ENCODE results near the gene GPX2. TPM values are rescaled to one million over a fixed set of nuclear protein-coding genes. Genes with fewer than 3 reads are reported as not detected.

The GPX2 gene
- total RNA-seq, 1 donor from 2014 or later = not detected

DNA sequence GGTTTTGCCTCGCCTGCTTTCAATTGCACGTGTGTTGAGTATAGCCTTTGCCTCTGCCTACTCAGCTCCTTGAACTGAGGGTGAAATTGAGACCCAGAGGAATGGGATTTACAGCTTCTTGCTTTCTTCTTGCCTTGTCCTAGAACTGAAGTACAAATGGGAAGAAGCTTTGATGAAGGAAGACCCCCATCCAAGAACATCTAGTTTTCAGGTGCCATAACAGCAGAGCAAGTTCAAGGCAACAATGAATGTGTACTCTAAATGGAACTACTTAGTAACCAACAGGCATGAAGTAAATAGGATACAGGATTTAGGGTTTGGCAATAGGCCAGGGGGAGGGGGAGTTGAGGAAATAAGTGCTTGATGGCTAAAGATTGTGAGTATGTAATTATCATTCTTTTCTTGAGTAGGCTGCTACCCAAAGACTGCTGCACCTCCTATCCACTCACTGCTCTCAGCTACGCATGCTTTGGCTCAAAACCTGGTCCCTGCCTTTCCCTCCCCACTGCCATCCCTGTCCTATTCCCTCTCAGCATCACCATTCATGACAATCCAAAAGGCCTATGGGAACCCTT, 2.1 kb downstream of the GPX2 start:
- no peak for DNase-seq (ENCODE audit: extremely low read depth, low read depth, low spot score)

DNA sequence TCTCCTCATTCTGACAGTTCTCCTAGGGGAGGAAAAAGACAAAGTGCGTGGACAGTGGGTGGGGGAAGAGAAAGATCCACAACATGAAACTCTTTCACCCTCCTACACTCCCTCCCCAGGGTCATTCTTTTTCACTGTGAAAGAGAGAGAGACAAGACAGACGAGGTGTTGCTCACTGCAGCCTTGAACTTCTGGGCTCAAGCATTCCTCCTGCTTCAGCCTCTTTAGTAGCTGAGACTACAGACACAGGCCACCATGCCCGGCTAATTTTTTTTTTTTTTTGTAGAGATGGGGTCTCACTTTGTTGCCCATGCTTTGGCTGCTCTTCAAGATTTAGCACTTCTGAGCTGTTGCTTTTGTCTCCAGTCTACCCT, 2.7 kb downstream of the GPX2 start:
- DNase-seq (ENCODE audit: extremely low read depth, low read depth, low spot score) = no peak

DNA sequence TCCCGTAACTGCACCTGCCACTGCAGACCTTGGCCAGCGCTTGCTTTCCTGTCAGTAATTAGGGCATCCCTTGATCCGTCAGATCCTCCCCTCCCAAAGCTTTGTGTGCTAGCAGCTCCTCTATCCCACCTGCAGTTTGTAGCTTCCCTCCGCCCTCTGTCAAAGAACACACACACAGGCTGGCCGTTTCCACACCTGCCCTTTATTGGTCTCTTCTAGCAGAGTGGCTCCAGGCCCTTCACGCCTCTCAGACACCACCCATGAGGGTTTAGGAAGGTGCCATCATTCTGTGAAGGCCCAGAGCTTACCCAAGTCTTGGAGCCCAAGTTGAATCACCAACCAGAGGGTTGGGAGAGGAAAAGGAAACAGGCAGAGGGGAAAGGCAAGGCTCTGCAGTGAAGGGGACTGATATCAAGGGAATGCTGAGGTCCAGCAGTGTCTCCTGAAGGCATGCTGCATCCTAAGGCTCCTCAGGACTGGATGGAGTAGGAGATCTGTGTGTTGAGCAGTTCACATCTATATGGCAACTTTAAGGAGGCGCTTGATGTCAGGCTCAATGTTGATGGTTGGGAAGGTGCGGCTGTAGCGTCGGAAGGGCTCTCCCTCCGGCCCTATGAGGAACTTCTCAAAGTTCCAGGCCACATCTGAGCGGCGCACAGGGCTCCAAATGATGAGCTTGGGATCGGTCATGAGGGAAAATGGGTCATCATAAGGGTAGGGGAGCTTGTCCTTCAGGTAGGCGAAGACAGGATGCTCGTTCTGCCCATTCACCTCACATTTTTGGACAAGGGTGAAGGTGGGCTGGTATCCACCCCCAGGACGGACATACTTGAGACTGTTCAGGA, 3.4 kb downstream of the GPX2 start:
- no peak for DNase-seq (ENCODE audit: extremely low read depth, low read depth, low spot score)

DNA sequence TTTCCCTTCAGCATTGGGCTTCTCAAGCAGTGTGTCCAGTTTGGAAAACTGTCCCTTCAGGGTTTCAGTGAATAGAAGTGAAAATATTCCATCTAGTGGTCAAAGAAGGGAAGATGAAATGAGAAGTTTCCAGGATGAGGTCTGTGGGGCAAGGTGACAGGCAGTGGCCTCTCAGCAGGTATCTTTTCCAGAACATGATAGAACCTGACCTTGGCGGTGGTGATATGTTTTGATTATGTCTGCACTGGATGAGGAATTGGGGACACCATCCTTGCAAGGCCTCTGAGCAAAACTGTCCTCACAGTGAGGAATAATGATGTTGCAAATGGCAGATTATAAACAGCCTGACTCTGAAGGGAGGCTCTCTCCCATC, 4.7 kb downstream of the GPX2 start:
- no peak for DNase-seq (ENCODE audit: extremely low read depth, low read depth, low spot score)

DNA sequence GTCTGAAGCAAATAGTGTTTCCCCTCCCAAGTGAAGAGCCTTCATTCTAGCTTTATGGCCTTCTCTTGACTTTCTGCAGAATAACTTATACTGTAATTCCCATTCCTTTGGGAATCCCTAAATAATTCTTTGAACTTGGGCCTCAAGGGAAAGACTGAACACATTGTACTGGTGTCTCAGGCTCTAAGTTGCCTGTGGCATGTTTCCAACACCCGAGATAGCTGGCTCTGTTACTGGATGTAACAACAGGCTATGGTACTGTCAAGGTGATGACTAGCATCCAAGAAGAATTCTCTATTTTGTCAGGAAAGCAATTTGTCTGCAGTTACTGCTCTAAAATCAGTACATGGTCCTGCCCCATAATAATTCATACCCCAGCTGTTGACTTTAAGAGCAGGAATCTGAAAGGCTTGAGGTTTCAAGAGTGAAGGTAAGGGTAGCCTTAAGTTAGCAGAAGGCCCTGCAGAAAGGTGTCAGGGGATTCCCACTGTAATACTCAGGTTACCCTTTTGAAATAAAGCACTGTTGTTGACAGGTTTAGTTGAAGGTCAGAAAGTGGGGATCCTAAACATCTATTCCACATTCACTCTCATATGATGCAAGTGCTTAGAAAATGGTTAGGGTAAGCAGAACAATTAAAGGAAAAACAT, 5.2 kb downstream of the GPX2 start:
- DNase-seq (ENCODE audit: extremely low read depth, low read depth, low spot score) = no peak

DNA sequence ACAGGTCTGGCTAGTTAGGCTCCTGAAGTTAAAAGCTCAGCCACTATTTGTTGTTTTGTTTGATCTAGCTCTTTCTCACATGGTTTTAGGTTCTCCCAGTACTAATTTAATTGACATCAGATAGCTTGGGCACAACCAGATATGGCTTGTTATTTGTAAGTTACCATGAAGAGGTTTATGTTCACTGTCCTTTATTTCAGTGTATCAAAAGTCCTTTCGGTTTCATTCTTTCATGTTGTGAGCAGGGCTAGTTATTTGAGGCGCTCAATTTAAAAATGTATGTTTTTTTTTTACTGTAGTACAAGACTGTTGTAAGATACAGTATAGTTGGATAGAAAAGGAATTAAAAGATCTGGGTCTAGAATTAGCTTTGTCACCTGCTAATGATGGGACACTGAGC, 7.0 kb downstream of the GPX2 start:
- DNase-seq (ENCODE audit: extremely low read depth, low read depth, low spot score) = no peak

DNA sequence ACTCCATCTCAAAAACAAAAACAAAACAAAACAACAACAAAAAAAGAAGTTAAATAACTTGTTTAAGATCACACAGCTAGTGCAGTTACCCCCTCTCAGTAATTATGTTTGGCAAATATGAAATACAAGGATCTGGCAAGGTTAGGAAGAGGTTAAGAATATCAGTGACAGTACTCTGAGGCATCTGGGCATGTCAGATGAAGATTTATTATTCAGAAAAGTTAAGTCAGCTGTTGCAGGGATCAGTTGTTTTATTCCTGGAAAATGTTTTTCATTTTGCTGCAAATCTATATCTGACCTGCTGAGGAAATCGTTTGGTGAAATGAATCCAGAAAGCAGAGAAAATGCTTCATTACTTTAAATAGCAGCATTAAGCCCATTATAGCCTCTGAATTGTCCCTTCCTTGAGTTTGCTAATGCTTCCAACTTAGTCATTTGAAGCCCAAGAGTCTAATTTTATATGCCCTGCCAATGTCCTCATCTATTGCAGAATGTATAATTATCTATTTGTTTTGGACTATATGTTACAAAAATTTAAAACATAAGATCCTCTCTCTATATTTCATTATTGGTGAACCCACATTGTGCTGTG, 8.1 kb downstream of the GPX2 start:
- DNase-seq (ENCODE audit: extremely low read depth, low read depth, low spot score) = no peak

DNA sequence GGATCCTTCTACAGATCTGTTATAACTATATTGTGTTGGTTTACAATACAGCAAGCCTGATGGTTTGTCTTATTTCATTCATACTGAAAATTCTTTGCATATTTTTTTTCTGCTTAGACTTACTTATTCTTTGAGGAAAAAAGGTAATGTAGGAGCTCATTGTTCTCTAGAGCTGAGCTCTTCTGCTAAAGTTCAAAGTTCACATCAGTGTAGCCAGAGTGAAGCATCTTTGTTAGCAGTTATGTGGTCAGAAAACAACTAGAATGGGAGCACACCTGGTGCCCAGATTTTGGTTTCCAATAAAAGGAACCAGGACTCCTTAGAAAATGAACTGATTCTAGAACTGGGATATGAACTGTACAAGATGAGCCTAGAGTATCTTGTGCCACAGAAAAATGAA, 10.3 kb downstream of the GPX2 start:
- no peak for DNase-seq (ENCODE audit: extremely low read depth, low read depth, low spot score)

DNA sequence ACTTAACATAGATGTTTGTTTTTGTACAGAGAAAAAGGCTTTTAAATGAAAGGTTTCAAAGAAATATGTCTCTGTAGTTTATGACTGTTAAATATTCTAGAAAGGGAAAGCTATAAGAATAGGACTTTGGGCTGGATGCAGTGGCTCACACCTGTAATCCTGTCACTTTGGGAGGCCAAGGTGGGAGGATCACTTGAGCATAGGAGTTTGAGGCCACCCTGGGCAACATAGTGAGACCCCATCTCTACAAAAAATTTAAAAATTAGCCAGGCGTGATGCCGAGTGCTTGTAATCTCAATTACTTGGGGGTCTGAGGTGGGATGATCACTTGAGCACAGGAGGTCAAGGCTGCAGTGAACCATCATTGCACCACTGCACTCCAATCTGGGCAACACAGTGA, 11.4 kb downstream of the GPX2 start:
- no peak for DNase-seq (ENCODE audit: extremely low read depth, low read depth, low spot score)

DNA sequence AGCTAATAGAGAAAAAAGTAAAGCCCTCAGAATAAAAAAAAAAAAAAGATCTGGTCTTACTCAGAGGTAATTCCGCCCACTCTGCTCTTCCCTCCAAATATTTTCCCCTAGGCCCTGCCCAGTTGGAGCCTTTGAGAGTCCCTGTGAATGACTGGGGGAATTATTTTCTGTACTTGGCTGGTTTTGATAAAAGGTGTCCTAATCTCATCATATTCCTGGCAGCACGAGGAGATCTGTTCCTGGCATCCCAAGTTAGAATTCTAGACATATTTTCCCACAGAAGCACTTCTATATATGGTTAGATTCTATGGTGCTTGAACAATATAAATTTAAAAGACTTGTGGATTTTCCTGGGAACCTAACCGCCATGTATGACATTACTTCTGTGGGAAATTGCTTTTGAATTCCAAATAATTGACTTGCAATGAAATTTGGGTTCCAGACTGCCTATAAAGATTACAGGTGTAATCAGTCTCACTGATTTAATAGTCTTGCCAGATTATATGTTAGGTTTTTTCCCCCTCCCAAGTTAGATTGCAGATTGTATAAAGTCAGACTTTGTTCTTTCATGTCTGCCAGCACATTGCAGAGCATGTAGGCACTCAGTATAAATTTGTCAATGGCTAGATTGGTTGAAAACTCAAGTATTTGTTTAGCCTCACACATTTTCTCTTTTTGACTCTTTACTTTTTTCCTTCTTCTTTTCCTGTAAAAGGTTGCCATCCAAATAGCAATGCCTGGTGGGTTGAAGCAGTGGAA, 12.3 kb downstream of the GPX2 start:
- DNase-seq (ENCODE audit: extremely low read depth, low read depth, low spot score) = no peak

DNA sequence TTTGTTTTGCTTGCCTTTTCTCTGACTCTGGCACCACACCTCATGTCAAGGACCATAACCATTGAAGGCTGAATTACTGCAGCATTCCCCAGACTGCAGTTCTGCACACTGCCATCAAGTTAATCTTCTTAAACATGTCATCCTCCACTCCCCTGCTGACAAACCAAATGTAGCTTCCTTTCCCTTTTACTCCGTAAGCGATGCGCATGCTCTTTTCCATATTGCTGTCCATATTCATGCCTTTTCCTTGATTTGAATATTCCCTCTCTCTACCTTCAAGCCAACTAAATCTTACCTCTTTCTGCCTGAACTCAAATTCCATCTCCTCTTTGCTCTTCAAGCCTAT, 13.6 kb downstream of the GPX2 start:
- no peak for DNase-seq (ENCODE audit: extremely low read depth, low read depth, low spot score)

DNA sequence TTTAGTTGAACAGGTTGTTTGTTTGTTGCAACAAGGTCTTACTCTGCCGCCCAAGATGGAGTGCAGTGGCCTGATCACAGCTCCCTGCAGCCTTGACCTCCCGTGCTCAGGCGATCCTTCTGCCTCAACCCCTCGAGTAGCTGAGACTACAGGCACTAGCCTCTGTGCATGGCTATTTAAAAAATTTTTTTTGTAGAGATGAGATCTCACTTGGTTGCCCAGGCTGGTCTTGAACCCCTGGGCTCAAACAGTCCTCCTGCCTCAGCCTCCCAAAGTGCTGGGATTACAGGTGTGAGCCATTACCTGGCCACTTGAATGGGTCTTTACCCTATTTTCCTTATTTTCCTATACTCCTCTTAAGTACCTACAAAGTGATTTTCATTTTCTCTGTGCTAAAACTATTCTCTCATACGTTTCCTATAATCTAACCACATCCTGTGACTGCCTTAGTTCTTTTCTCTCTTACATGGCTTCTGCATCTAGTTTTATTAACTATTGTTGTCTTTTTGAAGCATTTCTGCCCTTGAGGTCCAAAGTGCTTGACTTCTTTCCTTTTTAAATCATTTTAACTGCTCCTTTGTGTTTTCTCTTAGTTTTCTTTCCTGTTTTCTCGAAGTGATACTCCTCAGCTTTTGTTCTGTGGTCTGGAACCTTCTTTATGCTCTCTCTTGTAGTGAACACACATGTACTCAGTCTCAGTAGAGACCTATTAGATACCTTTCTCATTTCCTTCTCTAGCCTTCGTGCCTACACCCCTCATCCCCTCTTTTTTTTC, 14.1 kb downstream of the GPX2 start:
- DNase-seq (ENCODE audit: extremely low read depth, low read depth, low spot score) = no peak

DNA sequence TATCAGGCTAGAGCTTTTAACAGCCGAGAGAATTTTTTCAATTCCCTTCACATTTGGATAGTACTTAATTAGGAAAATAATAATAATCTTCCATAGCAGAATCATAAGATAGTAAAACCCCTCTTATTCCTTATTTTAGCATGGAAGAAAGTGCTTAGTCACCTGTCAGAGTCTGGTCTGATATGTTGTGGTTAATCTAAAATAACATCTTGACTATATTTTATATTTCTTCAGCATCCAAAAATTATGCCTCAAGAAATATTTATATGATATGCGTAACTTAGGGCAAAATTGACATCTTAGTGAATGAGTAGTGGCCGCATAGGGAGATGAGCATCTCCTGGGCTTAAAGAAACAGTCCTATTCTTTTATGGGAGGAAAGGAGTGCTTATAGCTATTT, 15.5 kb downstream of the GPX2 start:
- DNase-seq (ENCODE audit: extremely low read depth, low read depth, low spot score) = no peak

DNA sequence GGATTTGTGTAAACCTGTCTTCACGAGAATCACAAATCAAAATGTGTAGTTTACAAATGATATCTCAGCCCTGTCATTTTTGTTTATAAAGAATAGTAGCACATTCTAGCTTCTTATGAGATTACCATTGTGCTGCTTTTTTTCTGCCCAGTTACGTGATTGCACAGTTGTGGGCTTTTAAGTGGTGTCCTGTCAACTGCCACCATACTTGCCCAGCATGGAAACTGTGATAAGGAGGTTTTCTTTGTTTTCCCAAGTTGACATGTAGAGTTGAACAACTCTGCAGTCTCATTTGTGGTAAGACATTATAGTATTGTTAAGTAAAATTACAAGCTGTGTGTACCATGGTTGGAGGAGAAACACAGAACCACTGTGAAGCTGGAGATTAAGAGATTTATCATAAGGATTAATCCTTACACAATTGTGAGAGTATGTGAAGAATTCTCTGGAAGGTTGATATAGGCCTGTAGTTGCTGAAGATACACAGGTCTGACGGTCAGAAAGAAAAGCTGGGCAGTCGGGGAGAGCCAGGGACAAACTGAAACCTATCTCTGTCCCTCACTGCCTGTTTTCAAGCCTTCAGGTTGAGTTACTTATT, 16.0 kb downstream of the GPX2 start:
- DNase-seq (ENCODE audit: extremely low read depth, low read depth, low spot score) = no peak

DNA sequence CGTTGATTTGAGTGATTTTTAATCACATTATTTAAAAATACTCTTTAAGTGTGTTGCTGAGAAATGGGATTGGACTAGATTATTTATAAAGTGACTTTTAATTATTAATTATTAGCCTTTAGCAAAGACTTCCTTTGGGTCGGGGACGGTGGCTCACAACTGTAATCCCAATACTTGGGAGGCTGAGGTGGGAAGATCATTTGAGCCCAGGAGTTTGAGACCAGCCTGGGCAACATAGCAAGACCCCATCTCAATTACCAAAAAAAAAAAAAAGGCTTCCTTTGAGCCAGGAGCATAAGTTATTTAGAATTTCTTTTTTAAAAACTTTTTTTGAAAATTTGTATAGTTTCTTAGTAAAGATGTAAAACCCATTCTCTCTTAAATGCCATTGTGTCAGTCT, 19.5 kb downstream of the GPX2 start:
- DNase-seq (ENCODE audit: extremely low read depth, low read depth, low spot score) = no peak

DNA sequence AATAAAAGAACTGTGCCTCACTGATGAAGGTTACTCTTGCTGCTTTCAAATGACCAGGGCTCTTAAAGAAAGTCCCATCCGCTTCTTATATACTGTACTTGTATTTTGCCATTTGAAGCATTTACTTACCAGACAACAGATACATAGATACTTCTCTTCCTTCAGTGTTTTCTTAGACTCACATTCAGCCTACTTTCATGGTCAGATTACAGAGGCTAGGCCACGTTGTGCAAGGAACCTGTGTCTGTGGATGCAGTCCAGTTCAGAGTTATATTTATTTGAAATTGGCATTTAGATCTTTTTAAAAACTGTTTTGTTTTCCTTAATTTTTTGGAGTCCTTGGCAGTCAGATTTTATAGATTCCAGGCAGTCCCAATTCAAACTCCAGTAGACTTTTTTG, 22.1 kb downstream of the GPX2 start:
- DNase-seq (ENCODE audit: extremely low read depth, low read depth, low spot score) = no peak

DNA sequence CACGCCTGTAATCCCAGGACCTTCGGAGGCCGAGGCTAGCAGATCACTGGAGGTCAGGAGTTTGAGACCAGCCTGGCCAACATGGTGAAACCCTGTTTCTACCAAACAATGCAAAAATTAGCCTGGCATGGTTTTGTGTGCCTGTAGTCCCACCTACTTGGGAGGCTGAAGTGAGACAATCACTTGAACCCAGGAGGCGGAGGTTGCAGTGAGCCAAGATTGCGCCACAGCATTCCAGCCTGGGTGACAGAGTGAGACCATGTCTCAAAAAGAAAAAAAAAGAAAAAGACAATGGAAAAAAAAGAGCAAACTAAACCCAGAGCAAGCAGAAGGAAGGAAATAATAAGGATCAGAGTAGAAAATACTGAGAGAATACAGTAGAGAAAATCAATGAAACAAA, 22.9 kb downstream of the GPX2 start:
- DNase-seq (ENCODE audit: extremely low read depth, low read depth, low spot score) = no peak

DNA sequence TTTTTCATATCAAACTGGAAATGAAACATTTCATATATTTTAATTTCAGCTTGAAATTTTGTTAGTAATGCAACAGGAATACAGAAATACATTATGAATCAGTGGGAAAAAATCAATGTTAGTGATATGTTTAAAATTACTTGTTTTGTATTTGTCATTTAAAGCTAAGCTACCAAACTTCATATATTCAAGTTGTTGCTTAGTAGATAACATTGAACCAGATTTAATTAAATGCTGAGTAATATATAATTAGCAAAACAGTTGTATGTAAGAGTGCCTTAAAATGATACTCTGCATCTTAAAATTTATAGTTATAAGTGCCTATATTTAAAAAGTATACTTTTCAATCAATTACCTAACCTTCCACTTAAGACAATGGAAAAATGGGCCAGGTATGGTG, 23.3 kb downstream of the GPX2 start:
- no peak for DNase-seq (ENCODE audit: extremely low read depth, low read depth, low spot score)

DNA sequence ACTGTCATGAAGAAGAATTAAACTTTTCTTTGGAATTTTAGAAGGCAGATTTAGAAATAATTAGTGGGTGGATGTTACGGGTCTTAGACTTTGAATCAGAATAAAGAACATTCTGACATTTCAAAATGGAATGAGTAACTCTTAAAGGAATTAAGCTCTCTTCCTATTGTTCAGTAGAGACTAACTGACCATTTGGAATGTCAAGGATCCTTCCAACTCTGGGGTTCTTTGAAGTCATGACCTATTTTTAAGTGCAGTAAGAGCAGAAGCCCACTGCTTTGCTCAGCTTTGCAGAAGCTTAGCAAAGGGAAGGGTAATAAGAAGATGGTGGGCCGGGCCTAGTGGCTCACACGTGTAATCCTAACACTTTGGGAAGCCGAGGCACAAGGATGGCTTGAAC, 24.3 kb downstream of the GPX2 start:
- DNase-seq (ENCODE audit: extremely low read depth, low read depth, low spot score) = no peak

DNA sequence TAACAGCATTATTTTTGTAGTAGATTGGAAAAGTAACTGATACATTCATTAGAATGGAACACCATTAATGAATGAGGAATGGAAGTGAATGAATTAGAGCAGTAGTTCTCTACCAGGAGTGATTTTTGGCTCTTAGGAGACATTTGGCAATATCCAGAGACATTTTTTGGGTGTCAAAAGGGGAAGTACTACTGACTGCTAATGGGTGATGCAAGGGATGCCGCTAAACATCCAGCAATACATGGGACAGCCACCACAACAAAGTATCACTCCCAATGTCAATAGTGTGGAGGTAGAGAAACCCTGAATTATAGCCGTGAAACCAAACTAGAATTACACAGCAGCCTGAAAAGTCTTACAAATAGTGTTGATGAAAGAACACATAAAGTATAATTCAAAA, 26.7 kb downstream of the GPX2 start:
- no peak for DNase-seq (ENCODE audit: extremely low read depth, low read depth, low spot score)
